ENCODE measurements around the gene DUSP15.
A peak's percentile ranks its signal among the peaks of the same experiment; 100 is the strongest.
"Not testable (repeated sequence)": the region's sequence is repeated elsewhere in the genome, so short reads cannot be mapped to it uniquely, and the experiment has no call there.

Gene DUSP15

GRCh38 chr20:31839782-31840487 is 30.4 kb downstream of the DUSP15 start:
- no peak for DNase-seq (ENCODE audit: low read depth in 2 of 2)

GRCh38 chr20:31838646-31839292 is 31.6 kb downstream of the DUSP15 start:
- DNase-seq (ENCODE audit: low read depth in 2 of 2), result no peak

GRCh38 chr20:31837896-31838397 is 32.4 kb downstream of the DUSP15 start:
- DNase-seq (ENCODE audit: low read depth in 2 of 2), result no peak

- no peak for DNase-seq (ENCODE audit: low read depth in 2 of 2)
These were observed 33.3 kb downstream of the DUSP15 start for GRCh38 chr20:31836853-31837608.

- no peak for DNase-seq (ENCODE audit: low read depth in 2 of 2)
These were observed 34.1 kb downstream of the DUSP15 start for GRCh38 chr20:31835977-31836852.

GRCh38 chr20:31835554-31835953 is 34.8 kb downstream of the DUSP15 start:
- DNase-seq (ENCODE audit: low read depth in 2 of 2), result no peak

GRCh38 chr20:31833931-31834521 is 36.3 kb downstream of the DUSP15 start:
- DNase-seq (ENCODE audit: low read depth in 2 of 2), result no peak

- DNase-seq (ENCODE audit: low read depth in 2 of 2), result peak; percentile 31 to 55
These were observed 37.0 kb downstream of the DUSP15 start for GRCh38 chr20:31833130-31833930.

GRCh38 chr20:31831771-31832306 is 38.5 kb downstream of the DUSP15 start:
- DNase-seq (ENCODE audit: low read depth in 2 of 2), result no peak

- no peak for DNase-seq (ENCODE audit: low read depth in 2 of 2)
These were observed 39.1 kb downstream of the DUSP15 start for GRCh38 chr20:31831211-31831610.

- DNase-seq (ENCODE audit: low read depth in 2 of 2), result no peak
These were observed 39.8 kb downstream of the DUSP15 start for GRCh38 chr20:31830406-31830981.

- DNase-seq (ENCODE audit: low read depth in 2 of 2), result no peak
These were observed 40.6 kb downstream of the DUSP15 start for GRCh38 chr20:31829731-31830130.

GRCh38 chr20:31828016-31828415 is 42.3 kb downstream of the DUSP15 start:
- DNase-seq (ENCODE audit: low read depth in 2 of 2), result not testable (repeated sequence)

- DNase-seq (ENCODE audit: low read depth in 2 of 2), result no peak
These were observed 43.3 kb downstream of the DUSP15 start for GRCh38 chr20:31827059-31827458.

- no peak for DNase-seq (ENCODE audit: low read depth in 2 of 2)
These were observed 44.3 kb downstream of the DUSP15 start for GRCh38 chr20:31826074-31826473.

- DNase-seq (ENCODE audit: low read depth in 2 of 2), result no peak
These were observed 45.6 kb downstream of the DUSP15 start for GRCh38 chr20:31824554-31825313.

GRCh38 chr20:31824125-31824485 is 46.2 kb downstream of the DUSP15 start:
- no peak for DNase-seq (ENCODE audit: low read depth in 2 of 2)

GRCh38 chr20:31823360-31824124 is 46.8 kb downstream of the DUSP15 start:
- DNase-seq (ENCODE audit: low read depth in 2 of 2), result no peak

Measured in stimulated activated CD4-positive, alpha-beta T cell treated with anti-CD3 and anti-CD28 coated beads, Interleukin-1b, Interleukin-23, amount 100 ng/mL, for 4 hours (primary cell).